Mesothelial cell of epicardium (in vitro differentiated cells): ENCODE measurements around the gene CD58. TPM values are rescaled to one million over a fixed set of nuclear protein-coding genes. Genes with fewer than 3 reads are reported as not detected.

Experiments
- DNase-seq, 2 experiments: peaks; one replicate each; pipeline ENCODE4 v3.0.0; 2021; ENCODE audit warnings: low spot score in 2 of 2; ENCODE audit not compliant: unreplicated experiment in 2 of 2
- H3K27ac Mint-ChIP-seq: 2 replicates; pipeline ENCODE4 v1.8.0; 2021; ENCODE audit warnings: mixed read lengths
- H3K27me3 Mint-ChIP-seq: 2 replicates; pipeline ENCODE4 v1.8.0; 2021; ENCODE audit warnings: low read depth, mixed read lengths
- H3K36me3 Mint-ChIP-seq: 2 replicates; pipeline ENCODE4 v1.8.0; 2021; ENCODE audit warnings: mixed read lengths
- H3K4me1 Mint-ChIP-seq: 2 replicates; pipeline ENCODE4 v1.8.0; 2021; ENCODE audit warnings: mixed read lengths
- H3K4me3 Mint-ChIP-seq: 2 replicates; pipeline ENCODE4 v1.8.0; 2021; ENCODE audit warnings: mild to moderate bottlenecking, moderate library complexity, mixed read lengths
- H3K9me3 Mint-ChIP-seq: 2 replicates; pipeline ENCODE4 v1.8.0; 2021; ENCODE audit warnings: mixed read lengths
- total RNA-seq: library from RNA; stranded (reverse); gene quantifications from 3 replicates; pipeline ENCODE4 v1.2.1, GENCODE V29; 2021
- TF ChIP-seq, protein P1 (sequence below): fragments of 200-600 bp; sonication (generic); IDR thresholded peaks from one replicate; pipeline ENCODE4 v1.5.0; 2021; ENCODE audit warnings: antibody characterized with exemption; ENCODE audit not compliant: unreplicated experiment

CD58 gene
- total RNA-seq, 1 donor from 2014 or later: 6.6 TPM

GRCh38 chr1:116553386-116554115, 17.3 kb downstream of the CD58 start:
- Mint-ChIP-seq H3K9me3 (peaks cover 4% of the 10 kb centered on the region), H3K4me1 (peaks cover 1% of the 10 kb centered on the region), H3K36me3 (no peaks in the 10 kb centered on the region), H3K27me3 (no peaks in the 10 kb centered on the region), H3K4me3 (no peak overlapping the region), H3K27ac (no peak overlapping the region)
- TF ChIP-seq, protein P1, sequence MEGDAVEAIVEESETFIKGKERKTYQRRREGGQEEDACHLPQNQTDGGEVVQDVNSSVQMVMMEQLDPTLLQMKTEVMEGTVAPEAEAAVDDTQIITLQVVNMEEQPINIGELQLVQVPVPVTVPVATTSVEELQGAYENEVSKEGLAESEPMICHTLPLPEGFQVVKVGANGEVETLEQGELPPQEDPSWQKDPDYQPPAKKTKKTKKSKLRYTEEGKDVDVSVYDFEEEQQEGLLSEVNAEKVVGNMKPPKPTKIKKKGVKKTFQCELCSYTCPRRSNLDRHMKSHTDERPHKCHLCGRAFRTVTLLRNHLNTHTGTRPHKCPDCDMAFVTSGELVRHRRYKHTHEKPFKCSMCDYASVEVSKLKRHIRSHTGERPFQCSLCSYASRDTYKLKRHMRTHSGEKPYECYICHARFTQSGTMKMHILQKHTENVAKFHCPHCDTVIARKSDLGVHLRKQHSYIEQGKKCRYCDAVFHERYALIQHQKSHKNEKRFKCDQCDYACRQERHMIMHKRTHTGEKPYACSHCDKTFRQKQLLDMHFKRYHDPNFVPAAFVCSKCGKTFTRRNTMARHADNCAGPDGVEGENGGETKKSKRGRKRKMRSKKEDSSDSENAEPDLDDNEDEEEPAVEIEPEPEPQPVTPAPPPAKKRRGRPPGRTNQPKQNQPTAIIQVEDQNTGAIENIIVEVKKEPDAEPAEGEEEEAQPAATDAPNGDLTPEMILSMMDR: no peak
- DNase-seq: no peak

- Mint-ChIP-seq H3K27me3 (no peaks in the 10 kb centered on the region), H3K9me3 (no peaks in the 10 kb centered on the region), H3K36me3 (no peaks in the 10 kb centered on the region), H3K4me1 (no peaks in the 10 kb centered on the region), H3K27ac (no peak overlapping the region), H3K4me3 (no peak overlapping the region)
- TF ChIP-seq, protein P1: no peak
- DNase-seq: no peak
Observed at GRCh38 chr1:116546354-116546977, 24.4 kb downstream of the CD58 start.

GRCh38 chr1:116545359-116545705, 25.5 kb downstream of the CD58 start:
- DNase-seq: no peak
- Mint-ChIP-seq H3K4me1 (no peaks in the 10 kb centered on the region), H3K4me3 (no peak overlapping the region), H3K9me3 (no peaks in the 10 kb centered on the region), H3K27ac (no peak overlapping the region), H3K27me3 (no peaks in the 10 kb centered on the region), H3K36me3 (peaks cover 2% of the 10 kb centered on the region)
- TF ChIP-seq, protein P1: no peak

DNA sequence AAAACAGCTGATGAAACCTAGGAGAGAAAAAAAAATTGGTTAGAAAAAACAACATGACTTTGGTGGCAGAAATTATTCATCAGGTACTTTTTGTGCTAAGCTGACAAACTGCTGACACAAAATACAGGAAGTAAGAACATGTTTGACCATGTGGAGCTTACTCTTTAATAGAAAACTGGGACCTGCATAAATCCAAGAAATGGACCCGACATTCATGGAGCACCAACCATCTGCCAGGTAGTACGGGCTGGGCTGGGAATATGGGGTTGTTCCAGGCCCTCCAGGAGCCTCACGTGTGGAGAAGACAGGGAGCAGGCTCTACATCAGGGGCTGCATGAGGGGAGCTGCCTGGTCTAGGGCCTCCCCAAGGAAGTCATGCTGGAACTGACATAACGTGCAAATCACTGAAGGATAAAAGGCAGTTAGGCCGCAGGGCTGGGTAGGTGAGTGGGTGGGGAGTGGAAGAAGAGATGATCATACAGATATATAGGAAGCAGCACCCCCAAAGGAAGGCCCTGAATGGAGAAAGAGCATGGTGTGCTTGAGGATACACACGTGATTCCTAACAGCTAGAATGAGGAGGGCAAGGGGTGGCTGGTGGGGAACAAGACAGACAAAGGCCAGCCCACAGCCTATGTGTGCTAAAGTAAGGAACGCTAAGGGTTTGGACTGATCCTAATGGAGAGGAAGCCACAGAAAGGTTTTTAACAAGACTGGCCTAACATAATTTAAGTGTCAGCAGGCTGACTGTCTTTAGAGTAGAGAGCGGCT, 26.1 kb downstream of the CD58 start:
- Mint-ChIP-seq H3K4me3 (no peak overlapping the region), H3K27me3 (no peaks in the 10 kb centered on the region), H3K4me1 (no peaks in the 10 kb centered on the region), H3K9me3 (no peaks in the 10 kb centered on the region), H3K27ac (no peak overlapping the region), H3K36me3 (peaks cover 2% of the 10 kb centered on the region)
- no peak for DNase-seq
- TF ChIP-seq, protein P1: no peak

GRCh38 chr1:116540088-116540487, 30.7 kb downstream of the CD58 start:
- Mint-ChIP-seq H3K27me3 (no peaks in the 10 kb centered on the region), H3K4me1 (no peaks in the 10 kb centered on the region), H3K4me3 (no peak overlapping the region), H3K36me3 (peaks cover 8% of the 10 kb centered on the region), H3K9me3 (peaks cover 3% of the 10 kb centered on the region), H3K27ac (no peak overlapping the region)
- TF ChIP-seq, protein P1: no peak
- no peak for DNase-seq
